ENCODE results near the gene B4GALT6. TPM values are rescaled to one million over a fixed set of nuclear protein-coding genes. Genes with fewer than 3 reads are reported as not detected.
A peak's percentile ranks its signal among the peaks of the same experiment; 100 is the strongest.

The B4GALT6 gene
- total RNA-seq, 2 donors from 2014 or later: 0.52 to 0.66 TPM

GRCh38 chr18:31610286-31611205 lies 73.8 kb downstream of the B4GALT6 start:
- peak; percentile 23 to 55 (median 33) for DNase-seq
- WGBS, 2 donors: 38 to 40% methylated on average over 8 of the region's 8 CpGs

GRCh38 chr18:31609886-31610285 lies 74.5 kb downstream of the B4GALT6 start:
- Histone ChIP-seq H3K4me3 (no peak overlapping the region), H3K4me1 (peaks cover 8% of the 10 kb centered on the region), H3K27me3 (no peaks in the 10 kb centered on the region), H3K36me3 (replicated peaks in 1 of 2; ENCODE audit: insufficient read depth in 1 of 2, low read depth in 2 of 2) (no peaks in the 10 kb centered on the region), H3K27ac (no peak overlapping the region), H3K9me3 (no peaks in the 10 kb centered on the region)
- ATAC-seq (no peak), DNase-seq (no peak)
- 88 to 92% methylated on average over 2 of the region's 2 CpGs for WGBS, 2 donors
- TF ChIP-seq POLR2A (IDR thresholded peaks at IDR 0.05): no peak
- no peak for TF ChIP-seq CTCF (IDR thresholded peaks at IDR 0.05)
- intact Hi-C loops (cut with DNase I): no loop called here

More at GRCh38 chr18:31610286-31611205, 73.8 kb downstream of the B4GALT6 start:
- intact Hi-C loops (cut with DNase I): no loop called here
- H3K36me3 ChIP-seq (replicated peaks in 1 of 2; ENCODE audit: insufficient read depth in 1 of 2, low read depth in 2 of 2): no peaks in the 10 kb centered on the region
- H3K4me3 ChIP-seq: no peak overlapping the region
- no peak overlapping the region for H3K27ac ChIP-seq
- H3K4me1 ChIP-seq: peaks cover 8% of the 10 kb centered on the region
- peak; percentile 68 for ATAC-seq
- TF ChIP-seq CTCF (IDR thresholded peaks at IDR 0.05) (peak in 4 of 7 experiments; percentile 6 to 38 (median 34)), POLR2A (IDR thresholded peaks at IDR 0.05) (no peak)
- H3K9me3 ChIP-seq: no peaks in the 10 kb centered on the region
- H3K27me3 ChIP-seq: no peaks in the 10 kb centered on the region

- no peak for TF ChIP-seq POLR2A (IDR thresholded peaks at IDR 0.05)
- DNase-seq: no peak
- Histone ChIP-seq H3K36me3 (replicated peaks in 1 of 2; ENCODE audit: insufficient read depth in 1 of 2, low read depth in 2 of 2) (no peaks in the 10 kb centered on the region), H3K27me3 (no peaks in the 10 kb centered on the region), H3K27ac (no peak overlapping the region), H3K4me1 (peaks cover 8% of the 10 kb centered on the region), H3K9me3 (no peaks in the 10 kb centered on the region), H3K4me3 (no peak overlapping the region)
- ATAC-seq: no peak
- intact Hi-C loops (cut with DNase I): no loop called here
- 72 to 76% methylated on average over 5 of the region's 5 CpGs for WGBS, 2 donors
Observed at GRCh38 chr18:31607384-31607783, 77.0 kb downstream of the B4GALT6 start.

- Histone ChIP-seq H3K4me3 (no peak overlapping the region), H3K27me3 (no peaks in the 10 kb centered on the region), H3K4me1 (peaks cover 8% of the 10 kb centered on the region), H3K36me3 (replicated peaks in 1 of 2; ENCODE audit: insufficient read depth in 1 of 2, low read depth in 2 of 2) (no peaks in the 10 kb centered on the region), H3K27ac (no peak overlapping the region), H3K9me3 (no peaks in the 10 kb centered on the region)
- intact Hi-C loops (cut with DNase I): no loop called here
- 12 to 15% methylated on average over 2 of the region's 2 CpGs for WGBS, 2 donors
- ATAC-seq (peak; percentile 59), DNase-seq (no peak)
- TF ChIP-seq POLR2A (IDR thresholded peaks at IDR 0.05): no peak
- TF ChIP-seq CTCF (IDR thresholded peaks at IDR 0.05): no peak
Observed at GRCh38 chr18:31606265-31606664, 78.1 kb downstream of the B4GALT6 start.

GRCh38 chr18:31603315-31603714 lies 81.1 kb downstream of the B4GALT6 start:
- Histone ChIP-seq H3K9me3 (no peaks in the 10 kb centered on the region), H3K36me3 (replicated peaks in 1 of 2; ENCODE audit: insufficient read depth in 1 of 2, low read depth in 2 of 2) (no peaks in the 10 kb centered on the region), H3K4me3 (no peak overlapping the region), H3K4me1 (peaks cover 8% of the 10 kb centered on the region), H3K27me3 (no peaks in the 10 kb centered on the region), H3K27ac (no peak overlapping the region)
- ATAC-seq (no peak), DNase-seq (no peak)
- TF ChIP-seq CTCF (IDR thresholded peaks at IDR 0.05) (no peak), POLR2A (IDR thresholded peaks at IDR 0.05) (no peak)
- intact Hi-C loops (cut with DNase I): no loop called here

Measured in body of pancreas (tissue), 4 donors.